ENCODE measurements around the gene USP30.

- TF ChIP-seq CTCF (IDR thresholded peaks at IDR 0.05) (no peak), POLR2A (IDR thresholded peaks at IDR 0.05) (no peak)
These were observed 5.1 kb upstream of the USP30 start for GRCh38 chr12:109047081-109047805.
